ENCODE measurements around the gene FBXL16. TPM values are rescaled to one million over a fixed set of nuclear protein-coding genes. Genes with fewer than 3 reads are reported as not detected.

FBXL16 gene
- total RNA-seq, 1 experiment from 2014 or later: 40.5 TPM

DNA sequence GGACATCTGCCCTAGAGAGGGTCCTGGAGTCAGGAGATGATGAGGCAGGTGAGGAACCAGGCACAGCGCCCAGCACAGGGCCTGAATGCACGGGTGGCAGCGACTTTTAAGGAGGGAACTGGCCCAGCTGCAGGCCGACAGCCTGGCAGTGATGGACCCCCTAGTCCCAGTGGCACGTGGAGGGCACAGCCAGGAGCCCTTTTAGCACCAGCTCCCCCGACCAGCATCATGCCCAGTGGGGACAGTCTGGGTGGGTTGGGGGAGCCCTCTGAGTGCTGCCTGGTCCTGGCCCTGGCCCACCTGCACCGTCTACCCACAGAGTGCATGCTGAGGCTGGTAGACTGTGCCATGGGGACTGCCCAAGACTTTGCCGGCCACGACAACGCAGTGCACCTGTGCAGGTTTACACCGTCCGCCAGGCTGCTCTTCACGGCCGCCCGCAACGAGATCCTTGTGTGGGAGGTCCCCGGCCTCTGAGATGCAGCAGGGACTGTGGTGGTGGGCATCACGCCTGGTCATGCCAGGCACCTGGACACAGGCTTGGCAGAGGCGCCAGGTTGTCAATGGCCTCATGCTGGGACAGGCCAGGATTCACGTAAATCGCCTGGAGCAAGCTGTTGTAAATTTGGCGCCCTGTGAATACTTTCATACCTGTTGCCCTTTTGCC lies 38.4 kb downstream of the FBXL16 start:
- ChIA-PET POLR2A (interaction anchor here (0.6 to 3.2 kb wide), 15 partner anchors 9 to 243 kb away, joined by 3 to 17 read pairs (median 4); partner anchors contain the start of genes CAPN15, STUB1, WDR24 and WDR90), CTCF (interaction anchor here (0.6 to 2.3 kb wide), 16 partner anchors 9 to 324 kb away, joined by 3 to 9 read pairs (median 3); partner anchors contain the start of genes CCDC78, MCRIP2, METTL26 and WDR24)
- H3K4me3 Mint-ChIP-seq (ENCODE audit: unreplicated experiment): peak overlapping the region; percentile 75
- H3K27ac Mint-ChIP-seq (ENCODE audit: low read depth, unreplicated experiment): peak overlapping the region; percentile 85
- no peak for DNase-seq (ENCODE audit: unreplicated experiment)
- H3K9me3 Mint-ChIP-seq (ENCODE audit: unreplicated experiment): no peaks in the 10 kb centered on the region
- no peaks in the 10 kb centered on the region for H3K27me3 Mint-ChIP-seq (ENCODE audit: insufficient read depth, unreplicated experiment)
- TF ChIP-seq, protein P1, sequence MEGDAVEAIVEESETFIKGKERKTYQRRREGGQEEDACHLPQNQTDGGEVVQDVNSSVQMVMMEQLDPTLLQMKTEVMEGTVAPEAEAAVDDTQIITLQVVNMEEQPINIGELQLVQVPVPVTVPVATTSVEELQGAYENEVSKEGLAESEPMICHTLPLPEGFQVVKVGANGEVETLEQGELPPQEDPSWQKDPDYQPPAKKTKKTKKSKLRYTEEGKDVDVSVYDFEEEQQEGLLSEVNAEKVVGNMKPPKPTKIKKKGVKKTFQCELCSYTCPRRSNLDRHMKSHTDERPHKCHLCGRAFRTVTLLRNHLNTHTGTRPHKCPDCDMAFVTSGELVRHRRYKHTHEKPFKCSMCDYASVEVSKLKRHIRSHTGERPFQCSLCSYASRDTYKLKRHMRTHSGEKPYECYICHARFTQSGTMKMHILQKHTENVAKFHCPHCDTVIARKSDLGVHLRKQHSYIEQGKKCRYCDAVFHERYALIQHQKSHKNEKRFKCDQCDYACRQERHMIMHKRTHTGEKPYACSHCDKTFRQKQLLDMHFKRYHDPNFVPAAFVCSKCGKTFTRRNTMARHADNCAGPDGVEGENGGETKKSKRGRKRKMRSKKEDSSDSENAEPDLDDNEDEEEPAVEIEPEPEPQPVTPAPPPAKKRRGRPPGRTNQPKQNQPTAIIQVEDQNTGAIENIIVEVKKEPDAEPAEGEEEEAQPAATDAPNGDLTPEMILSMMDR (IDR thresholded peaks at IDR 0.05; ENCODE audit: unreplicated experiment): no peak
- no TSS peak for BruUV-seq (replicated peaks)
- peaks cover 19% of the 10 kb centered on the region for H3K36me3 Mint-ChIP-seq (ENCODE audit: insufficient read depth, unreplicated experiment)
- H3K4me1 Mint-ChIP-seq (ENCODE audit: insufficient read depth, unreplicated experiment): no peaks in the 10 kb centered on the region
- intact Hi-C loops (cut with micrococcal nuclease): no loop called here

DNA sequence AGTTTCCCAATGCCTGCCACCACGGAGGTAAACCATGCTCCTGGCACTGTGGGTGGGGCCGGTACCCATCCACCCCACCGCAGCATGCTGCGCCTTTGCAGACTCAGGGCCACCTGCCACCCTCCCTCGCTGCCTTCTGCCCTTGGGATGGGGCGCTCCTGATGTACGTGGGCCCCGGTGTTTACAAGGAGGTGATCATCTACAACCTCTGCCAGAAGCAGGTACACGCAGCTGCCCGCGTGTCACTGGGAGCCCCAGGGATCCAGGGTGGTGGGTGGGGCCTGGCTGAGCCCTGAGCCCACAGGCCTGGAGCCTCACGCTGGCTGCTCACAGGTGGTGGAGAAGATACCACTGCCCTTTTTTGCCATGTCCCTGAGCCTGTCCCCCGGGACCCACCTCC lies 39.0 kb downstream of the FBXL16 start:
- TF ChIP-seq, protein P1 (IDR thresholded peaks at IDR 0.05; ENCODE audit: unreplicated experiment): no peak
- no TSS peak for BruUV-seq (replicated peaks)
- H3K36me3 Mint-ChIP-seq (ENCODE audit: insufficient read depth, unreplicated experiment): peaks cover 18% of the 10 kb centered on the region
- H3K27me3 Mint-ChIP-seq (ENCODE audit: insufficient read depth, unreplicated experiment): no peaks in the 10 kb centered on the region
- CTCF ChIA-PET: interaction anchor here (0.9 to 2.3 kb wide), 5 partner anchors 8 to 45 kb away, joined by 3 to 7 read pairs (median 3); partner anchors contain the start of genes WDR24 and WDR90
- no peak overlapping the region for H3K27ac Mint-ChIP-seq (ENCODE audit: low read depth, unreplicated experiment)
- DNase-seq (ENCODE audit: unreplicated experiment): no peak
- intact Hi-C loops (cut with micrococcal nuclease): no loop called here
- no peaks in the 10 kb centered on the region for H3K4me1 Mint-ChIP-seq (ENCODE audit: insufficient read depth, unreplicated experiment)
- H3K4me3 Mint-ChIP-seq (ENCODE audit: unreplicated experiment): no peak overlapping the region
- POLR2A ChIA-PET: interaction anchor here (3.2 kb wide), 1 partner anchor 18 kb away, joined by 17 read pairs; the partner anchor contains the start of gene WDR90
- no peaks in the 10 kb centered on the region for H3K9me3 Mint-ChIP-seq (ENCODE audit: unreplicated experiment)

DNA sequence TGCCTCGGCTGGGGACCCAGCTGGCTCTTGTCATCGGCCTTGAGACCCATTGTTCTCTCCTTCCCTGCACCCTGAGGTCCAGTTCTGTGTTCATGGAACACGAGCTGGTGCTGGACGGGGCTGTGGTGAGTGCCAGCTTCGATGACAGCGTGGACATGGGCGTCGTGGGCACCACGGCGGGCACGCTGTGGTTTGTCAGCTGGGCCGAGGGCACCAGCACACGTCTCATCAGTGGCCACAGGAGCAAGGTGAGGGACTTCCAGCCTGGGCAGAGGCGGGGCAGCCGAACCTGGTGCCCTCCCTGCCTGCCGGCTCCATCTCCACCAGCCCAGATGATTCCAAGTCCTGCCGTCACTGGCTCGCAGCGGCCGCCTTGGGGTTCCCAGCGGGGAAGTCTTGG lies 43.0 kb downstream of the FBXL16 start:
- no peaks in the 10 kb centered on the region for H3K36me3 Mint-ChIP-seq (ENCODE audit: insufficient read depth, unreplicated experiment)
- TF ChIP-seq, protein P1 (IDR thresholded peaks at IDR 0.05; ENCODE audit: unreplicated experiment): no peak
- POLR2A ChIA-PET: interaction anchor here (1.1 kb wide), 1 partner anchor 9 kb away, joined by 4 read pairs; no protein-coding TSS in a partner anchor
- no peaks in the 10 kb centered on the region for H3K9me3 Mint-ChIP-seq (ENCODE audit: unreplicated experiment)
- intact Hi-C loops (cut with micrococcal nuclease): no loop called here
- no peaks in the 10 kb centered on the region for H3K27me3 Mint-ChIP-seq (ENCODE audit: insufficient read depth, unreplicated experiment)
- CTCF ChIA-PET: interaction anchor here (0.5 to 1.3 kb wide), 3 partner anchors 9 to 79 kb away, joined by 3 to 4 read pairs (median 3); no protein-coding TSS in a partner anchor
- DNase-seq (ENCODE audit: unreplicated experiment): no peak
- H3K27ac Mint-ChIP-seq (ENCODE audit: low read depth, unreplicated experiment): no peak overlapping the region
- H3K4me3 Mint-ChIP-seq (ENCODE audit: unreplicated experiment): no peak overlapping the region
- no TSS peak for BruUV-seq (replicated peaks)
- no peaks in the 10 kb centered on the region for H3K4me1 Mint-ChIP-seq (ENCODE audit: insufficient read depth, unreplicated experiment)

DNA sequence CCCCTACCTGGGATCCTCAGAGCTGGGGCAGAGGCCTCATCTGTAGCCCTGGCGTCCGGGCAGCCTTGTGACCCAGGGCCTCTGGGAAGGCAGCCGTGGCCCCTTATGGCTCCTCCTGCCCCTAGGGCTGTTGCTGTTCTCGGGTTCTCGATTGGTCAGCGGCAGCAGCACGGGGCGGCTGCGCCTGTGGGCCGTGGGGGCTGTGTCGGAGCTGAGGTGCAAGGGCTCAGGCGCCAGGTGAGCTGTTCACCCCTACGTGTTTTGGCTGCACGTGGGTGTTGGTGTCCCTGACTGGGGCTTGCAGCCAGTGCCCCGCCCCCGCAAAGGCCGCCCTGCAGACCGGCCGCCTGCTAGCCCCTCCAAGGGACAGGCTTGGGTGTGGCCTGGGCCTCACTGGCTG lies 43.5 kb downstream of the FBXL16 start:
- Mint-ChIP-seq H3K4me1 (ENCODE audit: insufficient read depth, unreplicated experiment) (no peaks in the 10 kb centered on the region), H3K27me3 (ENCODE audit: insufficient read depth, unreplicated experiment) (no peaks in the 10 kb centered on the region), H3K4me3 (ENCODE audit: unreplicated experiment) (no peak overlapping the region), H3K9me3 (ENCODE audit: unreplicated experiment) (no peaks in the 10 kb centered on the region), H3K36me3 (ENCODE audit: insufficient read depth, unreplicated experiment) (no peaks in the 10 kb centered on the region), H3K27ac (ENCODE audit: low read depth, unreplicated experiment) (no peak overlapping the region)
- DNase-seq (ENCODE audit: unreplicated experiment): no peak
- POLR2A ChIA-PET: interaction anchor here (0.6 to 1.1 kb wide), 2 partner anchors 8 to 137 kb away, joined by 3 to 4 read pairs; no protein-coding TSS in a partner anchor
- no TSS peak for BruUV-seq (replicated peaks)
- CTCF ChIA-PET: interaction anchor here (0.5 to 1.3 kb wide), 6 partner anchors 9 to 535 kb away, joined by 3 to 5 read pairs (median 3); no protein-coding TSS in a partner anchor
- intact Hi-C loops (cut with micrococcal nuclease): no loop called here
- TF ChIP-seq, protein P1 (IDR thresholded peaks at IDR 0.05; ENCODE audit: unreplicated experiment): no peak
